Measurements from ENCODE around the gene USP10.

The USP10 gene

DNA sequence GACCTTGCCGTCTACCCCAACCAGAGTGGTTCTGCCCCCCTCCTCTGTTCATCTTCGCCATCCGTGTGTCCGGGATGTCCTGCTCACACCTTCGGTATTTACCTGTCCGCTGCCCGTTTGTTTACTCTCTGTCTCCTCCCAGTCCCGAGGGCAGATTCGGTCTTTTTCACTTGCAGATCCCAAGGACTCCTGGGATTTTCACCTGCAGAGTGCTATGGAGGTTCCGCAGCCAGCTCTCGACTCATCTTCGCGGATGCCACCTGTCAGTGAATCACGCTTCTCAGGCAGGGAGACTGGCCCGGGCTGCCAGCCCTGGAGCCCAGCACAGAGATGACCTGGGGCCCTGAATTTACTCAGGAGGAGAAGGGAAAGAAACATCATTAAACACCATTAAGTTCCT, 128.1 kb downstream of the USP10 start:
- no peak for DNase-seq

DNA sequence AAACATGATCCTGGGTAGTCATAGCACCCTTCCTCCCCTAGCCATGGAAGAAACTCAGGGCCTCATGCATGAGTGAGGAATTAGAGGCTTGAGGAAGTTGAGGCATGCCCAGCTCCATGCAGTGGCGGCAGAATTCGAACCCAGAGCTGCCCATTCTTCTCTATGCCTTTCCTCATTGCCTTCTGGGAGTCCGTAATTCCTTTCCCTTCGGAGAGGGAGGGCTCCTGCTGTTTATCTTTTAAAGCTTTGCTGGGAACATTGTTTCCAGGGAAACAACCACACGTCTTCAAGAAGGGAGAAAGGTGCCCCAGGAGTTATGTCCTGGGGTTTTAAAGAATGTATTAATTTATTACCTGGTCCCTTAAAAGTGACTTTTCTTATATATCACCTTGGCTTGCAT, 128.5 kb downstream of the USP10 start:
- no peak for DNase-seq
